GM19240 (cell line): ENCODE results near the gene MXD3.
"Not testable (repeated sequence)": the region's sequence is repeated elsewhere in the genome, so short reads cannot be mapped to it uniquely, and the experiment has no call there.

Experiments
- DNase-seq: peaks from one replicate; pipeline ENCODE4 v3.0.0; 2011; ENCODE audit warnings: low spot score; ENCODE audit not compliant: insufficient read length

Gene MXD3

GRCh38 chr5:177311723-177312648 lies at the start of gene MXD3:
TSS of gene MXD3 (minus strand) at chr5:177311898. CDS start at chr5:177311830, 68 bp downstream.
- peak; percentile 83 for DNase-seq

- DNase-seq = not testable (repeated sequence)
These were observed 49.0 kb upstream of the MXD3 start for GRCh38 chr5:177360740-177361139.

- no peak for DNase-seq
These were observed 48.2 kb upstream of the MXD3 start for GRCh38 chr5:177359860-177360259.

- DNase-seq = no peak
These were observed 47.8 kb upstream of the MXD3 start for GRCh38 chr5:177359451-177359851.

- DNase-seq = no peak
These were observed 46.7 kb upstream of the MXD3 start for GRCh38 chr5:177358370-177358819.

- DNase-seq = peak; percentile 93
These were observed 46.0 kb upstream of the MXD3 start, which contains the start of gene RGS14 for GRCh38 chr5:177357459-177358351. TSS of gene RGS14 (plus strand) at chr5:177357924. CDS start at chr5:177358025, 101 bp downstream.

GRCh38 chr5:177357146-177357458 lies 45.4 kb upstream of the MXD3 start:
- DNase-seq = no peak

GRCh38 chr5:177356746-177357145 lies 45.0 kb upstream of the MXD3 start:
- no peak for DNase-seq

- no peak for DNase-seq
These were observed 44.1 kb upstream of the MXD3 start for GRCh38 chr5:177355868-177356168.

- DNase-seq = no peak
These were observed 43.6 kb upstream of the MXD3 start for GRCh38 chr5:177355162-177355867.

- DNase-seq = no peak
These were observed 43.0 kb upstream of the MXD3 start for GRCh38 chr5:177354711-177355110.

GRCh38 chr5:177354256-177354655 lies 42.6 kb upstream of the MXD3 start:
- DNase-seq = no peak

- DNase-seq = no peak
These were observed 41.4 kb upstream of the MXD3 start for GRCh38 chr5:177353093-177353492.

GRCh38 chr5:177351392-177352329 lies 40.0 kb upstream of the MXD3 start, which contains the start of gene LMAN2:
TSS of gene LMAN2 (minus strand) at chr5:177351668. CDS start at chr5:177351647, 21 bp downstream.
- peak; percentile 90 for DNase-seq

- no peak for DNase-seq
These were observed 39.2 kb upstream of the MXD3 start for GRCh38 chr5:177350776-177351391.

- DNase-seq = no peak
These were observed 38.1 kb upstream of the MXD3 start for GRCh38 chr5:177349762-177350161.

- no peak for DNase-seq
These were observed 37.6 kb upstream of the MXD3 start for GRCh38 chr5:177349362-177349647.

- DNase-seq = no peak
These were observed 36.0 kb upstream of the MXD3 start for GRCh38 chr5:177347699-177348098.

GRCh38 chr5:177346820-177347219 lies 35.1 kb upstream of the MXD3 start:
- DNase-seq = no peak

- DNase-seq = no peak
These were observed 33.2 kb upstream of the MXD3 start for GRCh38 chr5:177344891-177345290.
